ENCODE measurements around the gene SPAG17. TPM values are rescaled to one million over a fixed set of nuclear protein-coding genes. Genes with fewer than 3 reads are reported as not detected.

The SPAG17 gene
- total RNA-seq, 1 donor from 2014 or later: 5.6 TPM

DNA sequence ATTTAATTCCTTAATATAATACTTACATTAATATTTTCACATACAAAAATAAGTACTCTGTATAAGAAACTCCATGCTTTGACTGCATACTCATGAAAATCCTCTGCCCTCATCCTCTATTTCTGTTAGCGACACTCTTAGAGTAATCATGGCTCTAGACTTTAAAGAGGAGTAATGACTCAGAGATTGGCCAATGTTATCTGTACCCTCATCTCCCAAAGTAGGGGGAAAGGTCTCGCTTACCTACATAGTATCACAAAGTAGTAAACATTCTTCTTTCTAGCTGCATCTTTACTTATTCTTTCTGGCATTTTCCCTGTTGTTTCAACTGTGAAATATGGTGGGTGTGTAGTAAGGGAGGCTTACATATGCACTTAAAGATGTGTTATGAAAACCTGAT, 29.8 kb upstream of the SPAG17 start:
- Mint-ChIP-seq H3K36me3 (no peaks in the 10 kb centered on the region), H3K27me3 (no peaks in the 10 kb centered on the region), H3K27ac (no peak overlapping the region), H3K9me3 (no peaks in the 10 kb centered on the region), H3K4me3 (no peak overlapping the region), H3K4me1 (ENCODE audit: unreplicated experiment) (peaks cover 8% of the 10 kb centered on the region)
- TF ChIP-seq CTCF (conservative IDR thresholded peaks at IDR 0.05): no peak
- DNase-seq (ENCODE audit: extremely low spot score, unreplicated experiment): no peak

- Mint-ChIP-seq H3K27ac (no peak overlapping the region), H3K36me3 (no peaks in the 10 kb centered on the region), H3K27me3 (no peaks in the 10 kb centered on the region), H3K4me3 (no peak overlapping the region), H3K4me1 (ENCODE audit: unreplicated experiment) (no peaks in the 10 kb centered on the region), H3K9me3 (no peaks in the 10 kb centered on the region)
- no peak for DNase-seq (ENCODE audit: extremely low spot score, unreplicated experiment)
- TF ChIP-seq CTCF (conservative IDR thresholded peaks at IDR 0.05): no peak
Measured at GRCh38 chr1:118210723-118211110, 25.7 kb upstream of the SPAG17 start.

DNA sequence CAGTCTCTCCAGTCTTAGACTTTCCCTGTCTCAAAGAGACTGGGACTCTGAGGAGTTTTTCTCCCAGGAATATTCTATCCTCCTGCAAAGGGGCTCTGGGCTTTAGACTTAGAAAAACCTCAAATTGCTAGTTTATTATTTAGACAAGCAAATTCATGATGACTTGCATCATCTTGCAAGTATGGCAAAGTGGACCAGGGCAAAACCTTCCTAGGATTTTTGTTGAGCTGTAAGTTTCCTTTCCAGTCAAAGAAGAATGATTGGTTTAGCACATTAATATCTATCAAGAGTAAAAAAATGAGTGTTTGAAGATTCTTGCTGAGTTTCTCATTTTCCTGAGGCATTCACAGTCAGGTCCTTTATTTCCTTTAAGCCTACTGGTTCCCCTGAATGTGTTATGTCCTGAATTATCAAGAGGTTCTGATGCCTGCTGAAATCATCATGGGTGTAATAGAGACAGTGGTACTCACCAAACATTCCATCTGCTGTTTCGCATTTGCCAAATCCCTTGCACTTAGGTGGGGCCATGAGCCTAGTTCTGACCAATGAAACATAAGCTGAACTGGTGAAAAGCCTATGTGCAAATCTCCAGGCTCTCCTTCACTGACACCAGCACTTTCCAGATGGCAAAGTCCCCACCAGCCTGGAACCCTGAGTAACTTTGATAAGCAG, 25.2 kb upstream of the SPAG17 start:
- no peak for DNase-seq (ENCODE audit: extremely low spot score, unreplicated experiment)
- Mint-ChIP-seq H3K9me3 (no peaks in the 10 kb centered on the region), H3K27ac (no peak overlapping the region), H3K27me3 (no peaks in the 10 kb centered on the region), H3K4me3 (no peak overlapping the region), H3K36me3 (no peaks in the 10 kb centered on the region), H3K4me1 (ENCODE audit: unreplicated experiment) (no peaks in the 10 kb centered on the region)
- no peak for TF ChIP-seq CTCF (conservative IDR thresholded peaks at IDR 0.05)

DNA sequence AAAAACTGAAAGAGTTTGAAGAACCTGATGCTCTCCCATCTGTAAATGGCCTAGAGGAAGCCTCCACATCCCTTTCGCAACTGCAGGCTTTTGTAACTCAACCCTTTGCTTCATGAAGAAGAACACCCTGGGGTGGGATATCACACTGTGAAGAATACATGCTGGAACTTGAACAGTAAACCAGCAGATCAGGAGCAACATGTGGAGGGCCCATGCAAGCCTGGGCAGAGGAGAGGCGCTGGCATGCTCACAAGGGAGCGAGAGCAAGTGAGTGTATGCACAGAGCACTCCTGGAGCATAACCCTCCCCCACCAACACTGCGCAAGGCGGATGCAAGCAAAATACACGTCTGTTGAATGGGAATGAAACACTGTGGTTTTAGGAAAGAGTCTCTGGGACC, 24.6 kb upstream of the SPAG17 start:
- no peak overlapping the region for H3K4me3 Mint-ChIP-seq
- H3K9me3 Mint-ChIP-seq: no peaks in the 10 kb centered on the region
- H3K36me3 Mint-ChIP-seq: no peaks in the 10 kb centered on the region
- DNase-seq (ENCODE audit: extremely low spot score, unreplicated experiment): no peak
- no peaks in the 10 kb centered on the region for H3K27me3 Mint-ChIP-seq
- H3K4me1 Mint-ChIP-seq (ENCODE audit: unreplicated experiment): no peaks in the 10 kb centered on the region
- no peak overlapping the region for H3K27ac Mint-ChIP-seq
- no peak for TF ChIP-seq CTCF (conservative IDR thresholded peaks at IDR 0.05)

DNA sequence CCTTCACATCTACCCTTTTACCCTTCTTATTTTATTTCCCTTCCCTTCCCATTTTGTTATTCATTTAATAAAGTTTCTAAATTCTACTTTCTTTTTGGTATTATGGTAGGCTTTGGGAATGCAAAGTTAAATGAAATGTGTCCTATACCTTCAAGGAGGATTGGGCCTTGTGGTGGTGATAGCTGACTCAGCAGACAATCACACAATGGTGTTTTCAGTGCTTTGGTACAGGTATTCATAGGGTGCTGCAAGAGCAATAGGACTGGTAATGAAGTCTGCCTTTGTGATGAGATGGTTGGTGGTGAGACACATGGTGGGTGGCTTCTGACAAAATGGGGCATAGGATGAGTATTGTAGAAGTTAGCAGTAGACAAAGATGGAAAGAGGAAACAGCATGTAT, 21.9 kb upstream of the SPAG17 start:
- no peak for TF ChIP-seq CTCF (conservative IDR thresholded peaks at IDR 0.05)
- no peak for DNase-seq (ENCODE audit: extremely low spot score, unreplicated experiment)
- Mint-ChIP-seq H3K4me3 (no peak overlapping the region), H3K27ac (no peak overlapping the region), H3K9me3 (peaks cover 5% of the 10 kb centered on the region), H3K36me3 (no peaks in the 10 kb centered on the region), H3K27me3 (no peaks in the 10 kb centered on the region), H3K4me1 (ENCODE audit: unreplicated experiment) (no peaks in the 10 kb centered on the region)

DNA sequence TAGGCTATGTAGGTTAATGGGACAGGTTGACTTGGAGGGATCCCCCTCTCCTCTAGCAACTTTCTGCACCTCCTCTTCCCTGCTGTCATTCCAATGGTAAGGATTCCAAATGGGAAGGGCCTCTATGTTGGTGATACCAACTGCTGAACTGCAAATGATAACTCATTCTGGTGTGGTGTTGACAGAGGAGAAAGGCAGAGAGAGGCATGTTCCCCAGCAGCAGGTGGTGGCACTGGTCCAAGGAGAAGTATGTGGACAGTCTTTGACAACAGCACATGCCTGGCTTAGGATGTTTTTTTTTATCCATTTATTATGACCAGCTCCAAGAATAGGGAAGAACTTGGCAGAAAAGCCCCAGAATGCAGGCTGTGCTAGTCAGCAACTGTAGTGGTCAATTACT, 19.6 kb upstream of the SPAG17 start:
- TF ChIP-seq CTCF (conservative IDR thresholded peaks at IDR 0.05): no peak
- no peaks in the 10 kb centered on the region for H3K27me3 Mint-ChIP-seq
- no peak for DNase-seq (ENCODE audit: extremely low spot score, unreplicated experiment)
- H3K27ac Mint-ChIP-seq: no peak overlapping the region
- H3K4me1 Mint-ChIP-seq (ENCODE audit: unreplicated experiment): no peaks in the 10 kb centered on the region
- H3K4me3 Mint-ChIP-seq: no peak overlapping the region
- H3K36me3 Mint-ChIP-seq: no peaks in the 10 kb centered on the region
- H3K9me3 Mint-ChIP-seq: peaks cover 5% of the 10 kb centered on the region
